HG03097 (cell line): ENCODE results near the gene SCO2.

Experiments
- ATAC-seq: cut with Tn5 transposase; IDR thresholded peaks from one replicate; pipeline ENCODE4 v1.9.1; 2021; ENCODE audit not compliant: unreplicated experiment, low FRiP score

SCO2 gene

GRCh38 chr22:50532824-50533796, 7.7 kb upstream of the SCO2 start:
- ATAC-seq = no peak

GRCh38 chr22:50531962-50532674, 6.7 kb upstream of the SCO2 start:
- no peak for ATAC-seq

- ATAC-seq = no peak
Observed at GRCh38 chr22:50531546-50531961, 6.2 kb upstream of the SCO2 start.

- ATAC-seq = no peak
Observed at GRCh38 chr22:50530877-50531545, 5.6 kb upstream of the SCO2 start.

- ATAC-seq = no peak
Observed at GRCh38 chr22:50530580-50530876, 5.1 kb upstream of the SCO2 start.

DNA sequence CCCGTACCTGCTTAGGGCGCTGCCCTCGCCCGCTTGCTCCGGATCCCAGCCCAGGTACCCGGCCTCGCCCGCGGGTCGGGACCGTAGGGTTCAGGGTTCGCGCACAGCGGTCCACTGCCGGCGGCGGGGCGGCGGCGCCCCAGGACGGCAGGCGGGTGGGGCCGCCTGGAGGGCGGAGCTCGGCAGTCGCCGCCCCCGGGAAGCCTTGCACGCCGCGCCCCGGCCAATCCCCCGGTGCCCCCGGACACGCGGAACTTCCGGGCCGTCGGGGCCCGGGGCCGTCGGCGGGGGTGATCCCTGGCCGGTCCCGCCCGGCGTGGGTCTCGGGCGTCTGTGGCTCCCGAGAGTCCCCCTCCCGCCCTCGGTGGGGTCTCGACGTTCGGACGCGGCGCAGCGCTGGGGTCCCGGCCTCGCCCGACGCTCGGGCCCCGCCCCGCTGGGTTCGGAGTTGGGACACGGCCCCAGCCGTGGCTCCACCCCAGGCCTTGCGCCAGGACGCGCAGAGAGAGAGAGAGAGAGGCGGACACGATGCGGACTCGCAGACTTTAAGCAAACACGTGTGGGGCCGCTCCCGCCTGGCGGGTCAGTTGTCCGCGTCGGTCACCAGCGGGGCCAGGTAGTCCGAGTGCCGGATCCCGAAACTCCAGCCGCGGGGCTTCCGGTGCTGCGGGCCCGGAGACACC, 4.6 kb upstream of the SCO2 start, which contains the start of gene TYMP:
TSS of gene TYMP (minus strand) at position 116 of the 683 bp plus-strand sequence. CDS start 303 bp downstream, outside the sequence.
- no peak for ATAC-seq

DNA sequence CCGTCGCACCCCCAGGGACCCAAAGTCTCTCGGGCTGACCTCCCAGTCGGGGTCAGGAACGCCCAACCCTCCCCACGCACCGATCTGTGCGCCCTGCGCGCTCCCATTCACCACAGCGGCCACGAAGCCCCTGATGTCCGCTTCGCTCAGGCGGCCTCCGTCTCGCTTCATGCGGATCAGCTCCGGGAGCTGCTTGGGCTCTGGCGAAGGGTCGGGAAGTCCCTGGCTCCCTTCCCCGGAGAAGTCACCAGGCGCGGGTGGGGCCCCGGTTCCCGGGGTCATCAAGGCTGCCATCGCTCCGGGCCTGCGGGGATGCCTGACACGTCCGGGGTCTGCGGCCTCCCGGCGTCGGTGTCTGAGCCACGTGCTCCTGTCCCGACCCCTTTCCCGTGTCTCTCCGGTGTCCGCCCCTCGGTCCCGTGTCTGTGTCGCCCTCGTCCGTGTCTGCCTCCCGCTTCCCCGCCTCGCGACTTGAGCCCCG, 4.1 kb upstream of the SCO2 start:
- no peak for ATAC-seq

GRCh38 chr22:50528682-50529415, 3.5 kb upstream of the SCO2 start:
- no peak for ATAC-seq

GRCh38 chr22:50527921-50528681, 2.7 kb upstream of the SCO2 start:
- no peak for ATAC-seq

DNA sequence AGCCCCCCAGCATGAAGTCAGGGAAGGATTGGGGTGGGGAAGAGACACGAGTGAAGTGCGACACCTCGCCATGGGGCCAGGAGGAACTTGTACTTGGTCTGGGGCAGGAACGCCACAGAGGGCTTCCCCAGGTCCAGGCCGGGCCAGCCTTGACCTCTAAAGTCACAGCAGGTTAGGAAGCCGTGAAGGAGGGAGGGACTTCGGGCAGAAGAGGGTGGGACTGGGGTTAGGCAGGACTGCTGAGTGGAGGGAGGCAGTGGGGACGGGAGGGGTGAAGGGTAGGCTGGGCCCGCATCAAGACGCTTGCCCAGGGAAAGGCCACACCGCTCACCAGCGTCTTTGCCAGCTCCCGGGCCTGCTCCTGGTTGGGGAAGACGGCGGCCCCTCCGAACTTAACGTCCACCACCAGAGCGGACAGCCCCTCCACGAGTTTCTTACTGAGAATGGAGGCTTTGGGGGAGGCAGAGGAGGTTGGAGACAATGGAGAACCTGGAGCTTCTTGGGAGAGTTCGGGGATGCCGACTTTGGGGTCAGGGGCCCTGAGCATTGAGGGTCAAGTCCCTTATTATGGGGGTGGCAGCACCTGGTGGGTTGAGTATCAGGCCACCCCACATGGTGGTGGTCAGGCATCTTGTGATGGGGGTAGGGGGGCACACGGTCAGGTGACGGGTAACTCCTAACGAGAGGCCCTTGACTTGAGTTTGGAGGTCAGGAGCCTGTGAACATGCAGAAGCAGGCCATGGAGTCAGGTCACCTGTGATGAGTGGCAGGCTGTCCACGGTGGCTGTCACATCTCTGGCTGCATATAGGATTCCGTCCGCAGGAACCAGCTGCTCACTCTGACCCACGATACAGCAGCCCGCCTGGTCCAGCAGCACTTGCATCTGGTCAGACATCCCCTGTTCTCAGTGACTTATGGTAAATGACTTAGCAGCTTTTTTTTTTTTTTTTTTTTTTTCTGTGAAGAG, 1.7 kb upstream of the SCO2 start:
- ATAC-seq = no peak

- ATAC-seq = peak; percentile 27
Observed at GRCh38 chr22:50526108-50526833, 873 bp upstream of the SCO2 start.

GRCh38 chr22:50525858-50526107, 385 bp upstream of the SCO2 start:
- no peak for ATAC-seq

DNA sequence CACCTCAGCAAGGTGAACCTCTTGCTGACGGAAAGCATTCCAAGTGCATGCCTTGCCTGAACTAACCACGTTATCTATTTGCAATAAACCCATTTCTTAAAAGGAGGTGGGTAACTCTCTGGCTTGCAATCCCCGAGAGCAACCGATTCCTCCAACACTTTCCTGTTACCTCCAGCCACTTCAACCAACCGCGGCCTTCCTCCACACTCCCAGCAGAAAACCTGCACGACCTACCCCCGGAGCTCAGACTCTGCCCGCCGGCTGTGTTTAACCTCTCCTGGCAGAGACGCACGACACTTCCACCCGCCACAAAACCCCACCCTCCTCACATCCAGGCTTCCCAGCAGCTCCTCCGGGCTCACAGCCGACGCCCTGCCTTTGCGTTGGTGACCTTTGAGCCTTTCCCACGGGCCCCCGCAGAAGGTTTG, 708 bp downstream of the SCO2 start:
- ATAC-seq = no peak

GRCh38 chr22:50523806-50524675, 1.4 kb downstream of the SCO2 start:
- no peak for ATAC-seq

- ATAC-seq = no peak
Observed at GRCh38 chr22:50523458-50523805, 2.0 kb downstream of the SCO2 start.

- ATAC-seq = no peak
Observed at GRCh38 chr22:50522806-50523438, 2.5 kb downstream of the SCO2 start.
